HG02973 (cell line): Measurements from ENCODE around the gene ADAD2.
"Not testable (repeated sequence)": the region's sequence is repeated elsewhere in the genome, so short reads cannot be mapped to it uniquely, and the experiment has no call there.

Source experiments
- ATAC-seq: cut with Tn5 transposase; IDR thresholded peaks from one replicate; pipeline ENCODE4 v1.9.1; 2021; ENCODE audit warnings: moderate library complexity; ENCODE audit not compliant: unreplicated experiment

The ADAD2 gene

DNA sequence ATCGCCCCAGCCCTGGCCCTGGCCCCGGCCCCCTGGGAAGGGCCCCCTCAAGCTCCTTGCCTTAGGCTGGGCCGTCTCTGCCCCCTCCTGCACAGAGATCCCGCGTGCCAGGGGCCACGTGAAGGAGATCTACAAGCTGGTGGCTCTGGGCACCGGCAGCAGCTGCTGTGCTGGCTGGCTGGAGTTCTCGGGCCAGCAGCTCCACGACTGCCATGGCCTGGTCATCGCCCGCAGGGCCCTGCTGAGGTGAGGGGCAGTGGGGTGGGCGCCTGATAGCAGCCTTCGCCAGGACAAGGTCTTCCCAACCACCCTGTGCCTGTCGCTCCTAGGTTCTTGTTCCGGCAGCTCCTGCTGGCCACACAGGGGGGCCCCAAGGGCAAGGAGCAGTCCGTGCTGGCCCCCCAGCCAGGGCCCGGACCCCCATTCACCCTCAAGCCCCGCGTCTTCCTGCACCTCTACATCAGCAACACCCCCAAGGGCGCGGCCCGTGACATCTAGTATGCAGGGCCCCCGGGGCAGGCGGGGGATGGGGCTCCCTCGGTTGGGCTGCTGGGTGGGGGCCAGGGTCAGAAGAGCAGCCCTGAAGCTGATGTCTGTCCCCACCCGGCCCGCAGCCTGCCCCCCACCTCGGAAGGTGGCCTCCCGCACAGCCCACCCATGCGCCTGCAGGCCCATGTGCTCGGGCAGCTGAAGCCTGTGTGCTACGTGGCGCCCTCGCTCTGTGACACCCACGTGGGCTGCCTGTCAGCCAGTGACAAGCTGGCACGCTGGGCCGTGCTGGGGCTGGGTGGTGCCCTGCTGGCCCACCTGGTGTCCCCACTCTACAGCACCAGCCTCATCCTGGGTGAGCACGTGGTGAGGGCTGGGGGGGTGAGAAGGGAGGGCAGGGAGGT is 4.5 kb downstream of the ADAD2 start:
- ATAC-seq = no peak

DNA sequence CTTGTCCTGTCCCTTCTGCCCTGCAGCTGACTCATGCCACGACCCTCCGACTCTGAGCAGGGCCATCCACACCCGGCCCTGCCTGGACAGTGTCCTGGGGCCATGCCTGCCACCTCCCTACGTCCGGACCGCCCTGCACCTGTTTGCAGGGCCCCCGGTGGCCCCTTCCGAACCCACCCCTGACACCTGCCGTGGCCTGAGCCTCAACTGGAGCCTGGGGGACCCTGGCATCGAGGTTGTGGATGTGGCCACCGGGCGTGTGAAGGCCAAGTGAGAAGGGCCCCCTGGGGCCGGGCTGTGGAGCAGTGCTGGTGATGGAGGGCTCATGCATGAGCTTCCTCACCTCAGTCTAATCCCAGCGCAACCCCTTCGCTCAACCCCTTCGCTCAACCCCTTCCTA is 5.1 kb downstream of the ADAD2 start:
- no peak for ATAC-seq

- no peak for ATAC-seq
Observed at GRCh38 chr16:84196727-84197394, 5.9 kb downstream of the ADAD2 start.

- no peak for ATAC-seq
Observed at GRCh38 chr16:84197466-84198128, 6.6 kb downstream of the ADAD2 start.

DNA sequence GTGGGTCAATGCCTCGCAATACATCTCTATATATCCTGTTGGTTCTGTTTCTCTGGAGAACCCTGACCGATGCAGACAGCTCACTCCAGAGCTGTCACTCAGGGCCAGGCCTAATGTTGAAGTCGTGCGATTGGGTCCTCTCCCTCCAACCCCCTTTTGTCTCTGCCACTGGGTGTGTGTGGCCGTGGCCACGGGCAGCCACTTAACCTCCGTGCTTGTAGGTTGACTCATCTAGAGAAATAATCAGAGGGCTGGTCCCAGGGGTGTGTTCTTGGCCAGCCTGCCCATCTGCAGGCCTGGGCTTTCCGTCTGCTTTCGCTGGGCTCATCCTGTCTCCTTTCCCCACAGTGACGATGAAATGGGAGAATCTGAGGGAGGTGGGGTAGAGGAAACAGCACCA is 7.4 kb downstream of the ADAD2 start:
- no peak for ATAC-seq

DNA sequence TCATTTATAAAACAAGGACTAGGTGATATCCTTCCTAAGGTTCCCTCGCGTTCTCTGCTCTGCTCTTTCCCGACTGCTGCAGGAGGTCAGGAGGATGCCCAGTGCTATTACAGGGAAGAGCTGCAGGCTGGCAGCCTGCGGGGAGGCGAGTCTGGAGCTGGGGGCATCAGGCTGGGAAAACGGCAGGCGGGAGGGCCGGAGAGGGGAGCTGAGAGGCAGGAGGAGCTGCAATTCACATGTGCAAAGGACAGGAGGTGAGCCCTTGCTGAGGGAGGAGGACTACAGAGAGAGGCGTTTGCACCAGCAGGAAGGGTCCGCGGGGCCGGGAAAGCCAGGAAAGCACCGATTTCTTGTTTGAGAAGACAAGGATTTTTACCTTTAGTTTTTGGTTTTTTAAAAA is 8.1 kb downstream of the ADAD2 start:
- ATAC-seq = no peak

DNA sequence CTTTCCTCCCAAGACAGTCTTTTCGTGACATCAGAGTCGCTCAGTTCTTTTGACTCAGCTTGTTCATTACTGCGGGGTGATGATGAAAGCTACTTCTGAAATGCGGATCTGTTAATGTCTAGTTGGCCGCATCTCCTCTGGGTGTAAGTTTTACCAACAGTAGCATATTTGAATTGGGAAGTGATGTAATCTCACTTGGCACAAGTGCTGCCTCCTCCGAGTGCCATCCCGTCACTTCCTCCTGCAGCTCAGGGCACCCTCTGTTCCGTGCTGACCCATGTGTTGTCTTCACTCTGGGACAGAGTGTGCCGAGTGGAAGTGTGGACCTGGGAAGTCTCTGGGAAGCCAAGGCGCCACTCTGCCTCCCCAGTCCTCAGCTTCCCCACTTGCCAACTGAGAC is 8.9 kb downstream of the ADAD2 start:
- ATAC-seq = no peak

DNA sequence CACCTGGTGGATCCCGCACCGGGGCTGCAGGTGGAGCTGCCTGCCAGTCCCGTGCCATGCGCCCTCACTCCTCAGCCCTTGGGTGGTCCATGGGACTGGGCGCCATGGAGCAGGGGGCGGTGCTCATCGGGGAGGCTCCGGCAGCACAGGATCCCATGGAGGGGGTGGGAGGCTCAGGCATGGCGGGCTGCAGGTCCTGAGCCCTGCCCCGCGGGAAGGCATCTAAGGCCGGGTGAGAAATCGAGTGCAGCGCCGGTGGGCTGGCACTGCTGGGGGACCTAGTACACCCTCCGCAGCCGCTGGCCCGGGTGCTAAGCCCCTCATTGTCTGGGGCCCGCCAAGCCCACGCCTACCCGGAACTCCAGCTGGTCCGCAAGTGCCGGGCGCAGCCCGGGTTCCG is 13.6 kb downstream of the ADAD2 start:
- ATAC-seq = not testable (repeated sequence)

DNA sequence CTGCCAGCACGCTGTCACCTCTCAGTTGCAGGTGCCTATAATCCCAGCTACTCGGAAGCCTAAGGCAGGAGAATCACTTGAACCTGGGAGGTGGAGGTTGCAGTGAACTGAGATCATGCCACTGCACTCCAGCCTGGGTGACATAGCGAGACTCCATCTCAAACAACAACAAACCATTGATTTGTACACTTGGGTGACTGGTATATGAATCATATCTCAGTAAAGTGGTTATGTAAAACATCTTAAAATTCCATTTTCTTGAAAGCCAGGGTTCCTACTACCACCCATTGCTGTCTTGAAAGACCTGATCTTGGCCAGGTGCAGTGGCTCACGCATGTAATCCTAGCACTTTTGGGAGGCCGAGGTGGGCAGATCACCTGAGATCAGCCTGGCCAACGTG is 14.2 kb downstream of the ADAD2 start:
- not testable (repeated sequence) for ATAC-seq

- no peak for ATAC-seq
Observed at GRCh38 chr16:84205976-84206691, 15.2 kb downstream of the ADAD2 start.

DNA sequence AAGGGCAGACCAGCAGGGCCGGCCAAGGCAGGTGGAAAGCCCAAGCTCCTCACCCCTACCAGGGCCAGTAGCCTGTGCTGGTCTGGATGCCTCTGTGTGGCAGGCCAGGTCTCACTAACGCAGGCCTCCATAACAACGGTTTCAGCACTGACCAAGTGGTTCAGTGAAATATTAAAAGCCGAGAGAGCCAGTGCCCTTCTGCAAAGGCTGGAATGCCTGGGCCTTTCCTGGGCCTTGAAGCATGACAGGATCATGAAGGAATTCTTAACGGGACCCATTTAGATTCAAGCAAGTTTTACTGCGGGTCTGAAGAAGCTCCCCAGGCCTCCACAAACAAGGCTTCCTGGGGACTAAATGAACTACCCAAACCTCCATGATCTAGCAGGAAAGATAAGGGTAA is 16.3 kb downstream of the ADAD2 start:
- no peak for ATAC-seq

DNA sequence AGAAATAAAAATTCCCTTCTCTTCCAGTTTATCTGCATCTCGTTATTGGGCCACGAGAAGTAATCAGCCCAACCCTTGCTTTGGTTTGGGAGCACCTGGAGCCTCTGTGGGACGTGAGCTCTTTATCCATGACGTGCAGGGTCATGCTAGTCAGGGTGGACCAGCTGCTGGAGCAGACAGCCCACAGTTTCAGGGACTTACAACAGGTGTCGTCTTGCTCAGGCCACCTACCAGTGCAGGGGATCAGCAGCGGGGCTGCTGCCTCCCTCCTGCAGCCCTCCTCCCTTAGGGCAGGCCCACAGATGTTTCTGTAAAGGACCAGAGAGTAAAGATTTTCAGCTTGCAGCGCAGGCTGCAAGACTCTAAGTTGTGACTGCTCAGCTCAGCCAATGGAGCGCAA is 16.9 kb downstream of the ADAD2 start:
- no peak for ATAC-seq

GRCh38 chr16:84209989-84210388 is 19.0 kb downstream of the ADAD2 start:
- ATAC-seq = no peak

- no peak for ATAC-seq
Observed at GRCh38 chr16:84212154-84212553, 21.2 kb downstream of the ADAD2 start.

GRCh38 chr16:84212631-84213030 is 21.7 kb downstream of the ADAD2 start:
- ATAC-seq = no peak

- no peak for ATAC-seq
Observed at GRCh38 chr16:84214451-84215066, 23.6 kb downstream of the ADAD2 start.

- no peak for ATAC-seq
Observed at GRCh38 chr16:84215531-84215930, 24.6 kb downstream of the ADAD2 start.

- not testable (repeated sequence) for ATAC-seq
Observed at GRCh38 chr16:84216144-84216543, 25.2 kb downstream of the ADAD2 start.

DNA sequence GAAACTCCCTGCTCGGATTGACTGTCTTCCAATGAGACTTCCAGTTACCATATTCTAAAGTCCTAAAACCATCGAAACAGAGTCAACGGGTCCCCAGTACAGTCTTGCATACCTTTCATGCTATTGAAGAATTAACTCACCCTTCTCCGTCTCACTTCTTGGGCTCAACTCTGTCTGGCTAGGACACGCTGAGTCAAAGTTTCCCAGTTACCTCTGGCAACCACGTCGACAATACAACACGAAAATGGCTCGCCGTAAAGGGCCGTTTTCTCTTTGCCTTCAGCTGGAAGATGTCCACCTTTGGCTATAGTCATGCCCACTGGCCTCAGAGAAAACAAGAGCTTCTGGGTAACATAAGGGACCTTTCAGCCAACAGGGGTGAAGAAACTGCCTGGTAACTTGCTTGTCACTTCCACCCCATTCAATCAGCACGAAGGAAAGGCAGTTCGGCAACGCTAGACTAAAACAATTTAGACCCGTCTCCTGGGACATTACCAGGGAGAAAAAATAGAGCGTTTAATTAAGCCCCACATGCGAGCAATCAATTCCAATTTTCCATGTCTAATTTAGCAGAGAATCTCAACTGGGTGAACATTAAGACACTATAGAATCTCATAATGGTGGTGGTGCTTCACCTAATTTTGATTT is 27.3 kb downstream of the ADAD2 start:
- ATAC-seq = no peak

GRCh38 chr16:84218956-84219355 is 28.0 kb downstream of the ADAD2 start:
- no peak for ATAC-seq
